Measurements from ENCODE around the gene CDA.

CDA gene

DNA sequence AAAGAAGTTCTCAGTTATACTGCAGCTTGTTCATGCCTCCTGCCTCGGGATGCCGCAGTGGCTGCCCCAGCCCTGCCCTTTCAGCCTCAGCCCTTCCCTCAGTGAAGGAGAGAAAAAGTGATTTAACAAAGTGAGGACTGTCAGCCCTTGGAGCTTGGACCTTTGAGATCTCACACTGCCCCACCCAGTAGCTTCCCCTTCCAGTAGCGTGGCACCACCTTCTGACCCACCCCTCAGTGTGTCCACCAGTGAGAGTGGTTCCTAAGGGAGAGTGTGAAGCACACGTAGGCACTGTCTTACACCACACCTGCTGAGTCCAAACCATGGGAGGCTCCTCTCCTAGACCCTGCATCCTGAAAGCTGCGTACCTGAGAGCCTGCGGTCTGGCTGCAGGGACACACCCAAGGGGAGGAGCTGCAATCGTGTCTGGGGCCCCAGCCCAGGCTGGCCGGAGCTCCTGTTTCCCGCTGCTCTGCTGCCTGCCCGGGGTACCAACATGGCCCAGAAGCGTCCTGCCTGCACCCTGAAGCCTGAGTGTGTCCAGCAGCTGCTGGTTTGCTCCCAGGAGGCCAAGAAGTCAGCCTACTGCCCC is at the start of gene CDA:
Gene CDA, plus strand, starts transcription at position 464 of the 592 bp plus-strand sequence. Its CDS starts 33 bp downstream, at position 497.
- Mint-ChIP-seq H3K27ac (no peak within 1 kb of the TSS), H3K9me3 (no peaks in the 10 kb centered on the region), H3K4me1 (ENCODE audit: low read depth) (peaks cover 7% of the 10 kb centered on the region), H3K27me3 (ENCODE audit: low read depth) (peaks cover 48% of the 10 kb centered on the region), H3K36me3 (ENCODE audit: low read depth) (no peaks in the 10 kb centered on the region), H3K4me3 (no peak within 1 kb of the TSS)
- DNase-seq (ENCODE audit: low spot score), result no peak

- Mint-ChIP-seq H3K27me3 (ENCODE audit: low read depth) (peaks cover 25% of the 10 kb centered on the region), H3K27ac (no peak overlapping the region), H3K4me3 (no peak overlapping the region), H3K4me1 (ENCODE audit: low read depth) (no peaks in the 10 kb centered on the region), H3K9me3 (no peaks in the 10 kb centered on the region), H3K36me3 (ENCODE audit: low read depth) (no peaks in the 10 kb centered on the region)
- DNase-seq (ENCODE audit: low spot score), result no peak
Observed at GRCh38 chr1:20540281-20540680, 48.6 kb upstream of the CDA start.

DNA sequence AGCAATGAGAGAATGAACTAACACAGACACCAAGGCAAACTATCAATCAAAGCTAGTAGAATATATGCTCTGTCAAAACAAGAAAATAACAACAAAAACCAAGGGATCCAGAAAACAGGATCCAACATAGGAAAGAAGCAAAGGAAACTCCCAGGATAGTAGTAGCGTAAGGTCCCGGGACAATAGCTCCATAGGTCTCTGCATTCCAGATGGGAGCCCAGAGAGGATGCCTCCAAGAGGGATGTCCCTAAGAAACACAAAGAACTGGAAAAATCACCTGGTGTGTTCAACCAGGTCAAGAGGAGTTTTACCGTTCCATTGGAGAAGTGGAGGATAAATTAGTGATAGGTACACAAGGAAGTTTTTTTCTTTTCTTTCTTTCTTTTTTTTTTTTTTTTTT is 42.3 kb upstream of the CDA start:
- H3K27ac Mint-ChIP-seq, result no peak overlapping the region
- DNase-seq (ENCODE audit: low spot score), result no peak
- H3K27me3 Mint-ChIP-seq (ENCODE audit: low read depth), result peaks cover 41% of the 10 kb centered on the region
- H3K4me3 Mint-ChIP-seq, result no peak overlapping the region
- H3K36me3 Mint-ChIP-seq (ENCODE audit: low read depth), result no peaks in the 10 kb centered on the region
- H3K9me3 Mint-ChIP-seq, result no peaks in the 10 kb centered on the region
- no peaks in the 10 kb centered on the region for H3K4me1 Mint-ChIP-seq (ENCODE audit: low read depth)

- Mint-ChIP-seq H3K9me3 (no peaks in the 10 kb centered on the region), H3K27ac (no peak overlapping the region), H3K4me3 (no peak overlapping the region), H3K27me3 (ENCODE audit: low read depth) (peaks cover 48% of the 10 kb centered on the region), H3K4me1 (ENCODE audit: low read depth) (no peaks in the 10 kb centered on the region), H3K36me3 (ENCODE audit: low read depth) (no peaks in the 10 kb centered on the region)
- no peak for DNase-seq (ENCODE audit: low spot score)
Observed at GRCh38 chr1:20551161-20551560, 37.7 kb upstream of the CDA start.

DNA sequence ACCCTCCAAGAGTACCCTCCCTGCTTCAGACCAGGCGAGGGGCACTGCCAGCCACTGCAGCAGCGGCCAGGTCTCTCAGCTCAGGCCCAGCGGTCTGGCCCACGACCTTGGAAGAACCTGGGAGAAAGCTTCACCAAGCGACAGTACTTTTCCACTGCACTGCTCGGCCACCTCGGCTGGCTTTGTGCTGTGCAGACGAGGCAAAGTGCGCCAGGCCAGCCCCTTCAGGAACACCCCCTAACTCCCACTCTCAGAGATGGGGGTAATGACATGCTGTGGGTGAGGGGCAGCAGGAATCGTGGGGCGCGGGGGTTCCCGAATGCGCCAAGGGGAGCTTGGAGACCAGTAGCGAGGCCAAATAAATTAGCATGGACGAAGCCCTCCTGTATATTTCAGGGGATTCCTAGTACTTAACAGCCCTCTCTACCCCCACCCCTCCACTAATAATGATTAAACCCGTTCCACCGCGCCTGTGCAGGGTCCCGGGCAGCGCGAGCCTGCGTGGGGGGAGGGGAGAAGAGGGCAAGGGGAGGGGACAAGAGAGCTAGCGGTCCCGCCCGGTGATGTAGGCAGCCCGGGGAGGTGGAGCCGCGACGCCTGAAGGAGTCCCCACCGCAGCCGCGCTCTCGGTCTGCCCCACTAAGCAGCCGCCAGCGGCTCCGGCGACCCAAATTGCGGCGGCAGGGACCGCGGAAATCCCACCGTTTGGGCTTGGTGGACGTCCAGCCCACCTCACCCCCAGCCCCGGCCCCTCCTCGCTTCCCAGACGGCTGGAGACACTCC is 36.8 kb upstream of the CDA start, which contains the start of gene FAM43B:
Gene FAM43B, plus strand, starts transcription at position 629 of the 783 bp plus-strand sequence. CDS start 401 bp downstream, outside the sequence.
- H3K27ac Mint-ChIP-seq, result no peak within 1 kb of the TSS
- H3K36me3 Mint-ChIP-seq (ENCODE audit: low read depth), result no peaks in the 10 kb centered on the region
- H3K9me3 Mint-ChIP-seq, result no peaks in the 10 kb centered on the region
- no peaks in the 10 kb centered on the region for H3K4me1 Mint-ChIP-seq (ENCODE audit: low read depth)
- peaks cover 42% of the 10 kb centered on the region for H3K27me3 Mint-ChIP-seq (ENCODE audit: low read depth)
- no peak for DNase-seq (ENCODE audit: low spot score)
- H3K4me3 Mint-ChIP-seq, result no peak within 1 kb of the TSS

DNA sequence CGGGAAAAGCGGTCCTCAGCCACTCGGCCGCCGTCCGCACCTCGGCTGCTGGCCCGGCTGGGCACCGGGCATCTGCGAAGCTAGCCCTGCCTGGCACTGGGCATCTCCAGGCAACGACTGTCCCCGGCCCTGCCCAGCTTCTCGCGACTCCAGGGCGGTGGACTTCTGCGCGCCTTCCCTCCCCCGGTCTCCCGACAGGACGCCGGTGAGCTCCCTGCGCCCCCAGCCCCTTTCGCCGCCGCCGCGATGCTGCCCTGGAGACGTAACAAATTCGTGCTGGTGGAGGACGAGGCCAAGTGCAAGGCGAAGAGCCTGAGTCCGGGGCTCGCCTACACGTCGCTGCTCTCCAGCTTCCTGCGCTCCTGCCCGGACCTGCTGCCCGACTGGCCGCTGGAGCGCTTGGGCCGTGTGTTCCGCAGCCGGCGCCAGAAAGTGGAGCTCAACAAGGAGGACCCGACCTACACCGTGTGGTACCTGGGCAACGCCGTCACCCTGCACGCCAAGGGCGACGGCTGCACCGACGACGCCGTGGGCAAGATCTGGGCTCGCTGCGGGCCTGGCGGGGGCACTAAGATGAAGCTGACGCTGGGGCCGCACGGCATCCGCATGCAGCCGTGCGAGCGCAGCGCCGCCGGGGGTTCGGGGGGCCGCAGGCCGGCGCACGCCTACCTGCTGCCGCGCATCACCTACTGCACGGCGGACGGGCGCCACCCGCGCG is 36.0 kb upstream of the CDA start:
- Mint-ChIP-seq H3K9me3 (no peaks in the 10 kb centered on the region), H3K27me3 (ENCODE audit: low read depth) (peaks cover 42% of the 10 kb centered on the region), H3K4me3 (no peak overlapping the region), H3K27ac (no peak overlapping the region), H3K4me1 (ENCODE audit: low read depth) (no peaks in the 10 kb centered on the region), H3K36me3 (ENCODE audit: low read depth) (no peaks in the 10 kb centered on the region)
- no peak for DNase-seq (ENCODE audit: low spot score)

DNA sequence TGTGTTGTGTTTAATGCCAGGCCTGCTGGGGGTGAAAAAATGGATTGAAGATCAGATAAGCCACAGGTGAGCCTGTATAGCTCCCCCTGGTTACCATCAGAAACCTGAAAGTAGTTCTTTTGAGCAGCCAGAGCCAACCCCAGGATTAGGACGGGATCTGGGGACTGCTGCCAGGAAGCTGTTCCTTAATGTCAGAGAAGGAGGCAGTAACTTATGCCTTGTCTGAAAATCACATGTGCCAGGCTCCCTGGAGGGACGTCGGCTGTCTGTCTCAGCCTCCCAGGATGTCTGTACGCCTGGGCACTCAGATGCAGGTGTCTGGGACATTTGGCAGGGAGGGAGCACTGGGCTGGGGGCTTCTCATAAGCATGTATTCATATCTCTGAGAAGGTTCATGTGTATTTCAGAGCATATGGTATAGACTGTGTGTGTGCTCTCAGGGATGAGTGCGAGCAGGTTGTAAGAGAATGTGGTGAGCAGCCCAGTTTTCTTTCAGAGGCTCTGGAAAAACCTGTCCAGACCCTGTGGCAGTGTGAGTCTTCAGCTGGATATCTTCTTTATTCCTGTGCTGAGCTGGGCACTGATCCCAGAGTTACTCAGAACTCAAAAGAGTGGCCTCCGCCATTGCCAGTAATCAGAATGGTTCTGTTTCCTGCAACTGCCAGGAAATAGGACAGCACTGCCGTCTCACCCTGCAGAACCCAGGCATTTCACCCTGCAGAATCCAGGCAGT is 33.7 kb upstream of the CDA start:
- Mint-ChIP-seq H3K4me1 (ENCODE audit: low read depth) (no peaks in the 10 kb centered on the region), H3K27ac (no peak overlapping the region), H3K27me3 (ENCODE audit: low read depth) (peaks cover 37% of the 10 kb centered on the region), H3K36me3 (ENCODE audit: low read depth) (no peaks in the 10 kb centered on the region), H3K9me3 (no peaks in the 10 kb centered on the region), H3K4me3 (no peak overlapping the region)
- DNase-seq (ENCODE audit: low spot score), result no peak

DNA sequence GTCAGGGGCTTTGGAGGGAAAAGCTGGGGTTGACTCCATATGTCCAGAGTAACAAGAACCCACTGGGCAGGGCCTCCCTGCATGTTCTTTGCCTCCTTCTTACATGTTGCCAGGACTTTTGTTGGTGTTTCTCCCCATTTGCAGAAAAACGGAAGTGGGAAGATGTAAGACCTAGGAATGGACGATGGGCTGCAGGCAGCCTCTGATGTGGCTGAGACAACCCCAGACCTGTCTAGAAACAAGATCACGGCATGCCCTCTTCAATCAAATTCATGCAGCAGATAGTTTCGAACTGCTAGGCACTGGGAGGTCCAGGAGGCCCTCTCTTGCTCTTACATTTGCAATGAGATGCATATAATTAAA is 33.2 kb upstream of the CDA start:
- Mint-ChIP-seq H3K36me3 (ENCODE audit: low read depth) (no peaks in the 10 kb centered on the region), H3K4me1 (ENCODE audit: low read depth) (no peaks in the 10 kb centered on the region), H3K9me3 (no peaks in the 10 kb centered on the region), H3K27ac (no peak overlapping the region), H3K27me3 (ENCODE audit: low read depth) (peaks cover 37% of the 10 kb centered on the region), H3K4me3 (no peak overlapping the region)
- DNase-seq (ENCODE audit: low spot score), result no peak

GRCh38 chr1:20558191-20558590 is 30.7 kb upstream of the CDA start:
- H3K27me3 Mint-ChIP-seq (ENCODE audit: low read depth), result peaks cover 23% of the 10 kb centered on the region
- H3K9me3 Mint-ChIP-seq, result no peaks in the 10 kb centered on the region
- H3K27ac Mint-ChIP-seq, result no peak overlapping the region
- H3K36me3 Mint-ChIP-seq (ENCODE audit: low read depth), result no peaks in the 10 kb centered on the region
- H3K4me3 Mint-ChIP-seq, result no peak overlapping the region
- H3K4me1 Mint-ChIP-seq (ENCODE audit: low read depth), result no peaks in the 10 kb centered on the region
- no peak for DNase-seq (ENCODE audit: low spot score)

DNA sequence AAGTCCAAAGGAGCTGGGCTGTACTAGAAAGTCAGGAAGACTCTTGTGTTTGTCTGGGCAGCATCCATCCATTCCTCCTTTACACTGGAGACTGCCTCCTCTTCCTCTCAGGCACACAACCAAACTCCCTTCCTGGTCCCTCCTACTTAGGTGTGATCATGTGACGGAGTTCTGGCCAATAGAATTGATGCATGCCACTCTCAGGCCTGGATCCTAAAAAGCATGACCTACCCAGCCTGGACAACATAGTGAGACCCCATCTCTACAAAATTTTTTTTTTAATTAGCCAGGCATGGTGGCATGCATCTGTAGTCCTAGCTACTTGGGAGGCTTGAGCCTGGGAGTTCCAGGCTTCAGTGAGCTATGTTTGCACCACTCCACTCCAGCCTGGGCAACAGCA is 27.9 kb upstream of the CDA start:
- Mint-ChIP-seq H3K36me3 (ENCODE audit: low read depth) (no peaks in the 10 kb centered on the region), H3K4me1 (ENCODE audit: low read depth) (no peaks in the 10 kb centered on the region), H3K27ac (no peak overlapping the region), H3K4me3 (no peak overlapping the region), H3K27me3 (ENCODE audit: low read depth) (peaks cover 7% of the 10 kb centered on the region), H3K9me3 (no peaks in the 10 kb centered on the region)
- DNase-seq (ENCODE audit: low spot score), result no peak

- peaks cover 9% of the 10 kb centered on the region for H3K27me3 Mint-ChIP-seq (ENCODE audit: low read depth)
- H3K4me3 Mint-ChIP-seq, result no peak overlapping the region
- no peak overlapping the region for H3K27ac Mint-ChIP-seq
- H3K9me3 Mint-ChIP-seq, result no peaks in the 10 kb centered on the region
- DNase-seq (ENCODE audit: low spot score), result no peak
- H3K4me1 Mint-ChIP-seq (ENCODE audit: low read depth), result no peaks in the 10 kb centered on the region
- H3K36me3 Mint-ChIP-seq (ENCODE audit: low read depth), result no peaks in the 10 kb centered on the region
Observed at GRCh38 chr1:20565234-20565633, 23.7 kb upstream of the CDA start.

GRCh38 chr1:20569523-20570098 is 19.3 kb upstream of the CDA start:
- Mint-ChIP-seq H3K27ac (no peak overlapping the region), H3K36me3 (ENCODE audit: low read depth) (no peaks in the 10 kb centered on the region), H3K4me3 (no peak overlapping the region), H3K4me1 (ENCODE audit: low read depth) (no peaks in the 10 kb centered on the region), H3K27me3 (ENCODE audit: low read depth) (peaks cover 8% of the 10 kb centered on the region), H3K9me3 (peaks cover 5% of the 10 kb centered on the region)
- no peak for DNase-seq (ENCODE audit: low spot score)

DNA sequence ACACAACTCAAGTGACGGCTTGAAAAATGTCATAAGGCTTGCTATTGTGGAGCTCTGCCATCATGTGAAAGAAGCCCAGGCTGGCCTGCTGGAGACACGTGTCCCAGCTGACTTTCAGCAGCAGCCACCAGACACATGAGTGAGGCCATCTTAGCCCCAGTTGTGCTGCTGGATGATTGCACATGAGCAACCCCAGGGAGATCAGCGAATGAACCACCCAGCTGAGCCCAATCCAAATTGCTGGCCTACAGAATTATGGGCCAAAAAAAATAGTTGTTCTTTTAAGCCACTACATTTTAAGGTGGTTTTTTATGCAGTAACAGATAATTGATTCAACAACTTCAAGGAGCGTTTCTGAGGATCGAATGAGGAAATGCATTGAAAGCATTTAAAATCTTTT is 17.5 kb upstream of the CDA start:
- DNase-seq (ENCODE audit: low spot score), result no peak
- no peak overlapping the region for H3K4me3 Mint-ChIP-seq
- H3K4me1 Mint-ChIP-seq (ENCODE audit: low read depth), result no peaks in the 10 kb centered on the region
- H3K27me3 Mint-ChIP-seq (ENCODE audit: low read depth), result peaks cover 11% of the 10 kb centered on the region
- no peaks in the 10 kb centered on the region for H3K36me3 Mint-ChIP-seq (ENCODE audit: low read depth)
- peaks cover 5% of the 10 kb centered on the region for H3K9me3 Mint-ChIP-seq
- H3K27ac Mint-ChIP-seq, result no peak overlapping the region
